Mucosa of rectum (tissue), 2 donors: ENCODE results near the gene HYCC1.
"Not testable (repeated sequence)": the region's sequence is repeated elsewhere in the genome, so short reads cannot be mapped to it uniquely, and the experiment has no call there.

Source experiments
- H3K27ac ChIP-seq, 2 donors: one replicate each; pipeline ENCODE4 v1.7.0; 2013; ENCODE audit warnings: inconsistent platforms in 2 of 2, low read depth in 2 of 2, low read length in 2 of 2
- H3K27me3 ChIP-seq, 2 donors: one replicate each; pipeline ENCODE4 v1.7.0; 2013; ENCODE audit warnings: low read length in 2 of 2; ENCODE audit not compliant: control insufficient read depth in 2 of 2, insufficient read depth in 2 of 2
- H3K36me3 ChIP-seq, 2 donors: one replicate each; pipeline ENCODE4 v1.7.0; 2013; ENCODE audit warnings: low read length in 2 of 2; ENCODE audit not compliant: control insufficient read depth in 2 of 2, insufficient read depth in 2 of 2
- H3K4me1 ChIP-seq, 2 donors: one replicate each; pipeline ENCODE4 v1.7.0; 2013; ENCODE audit warnings: low read length in 2 of 2, mild to moderate bottlenecking in 1 of 2; ENCODE audit not compliant: control insufficient read depth in 2 of 2, insufficient read depth in 2 of 2
- H3K4me3 ChIP-seq, 2 donors: one replicate each; pipeline ENCODE4 v1.7.0; 2013; ENCODE audit warnings: low read length in 2 of 2
- H3K9ac ChIP-seq, 2 donors: one replicate each; pipeline ENCODE4 v1.7.0; 2013; ENCODE audit warnings: low read length in 2 of 2, low read depth in 1 of 2, mild to moderate bottlenecking in 1 of 2
- H3K9me3 ChIP-seq, 2 donors: one replicate each; pipeline ENCODE4 v1.7.0; 2013; ENCODE audit warnings: low read length in 2 of 2; ENCODE audit not compliant: control insufficient read depth in 2 of 2
- donor health status: healthy.
- donor health status: Normal muscosa, but diverticular disease.

Gene HYCC1

GRCh38 chr7:23013715-23014649, at the start of gene HYCC1:
TSS of gene HYCC1 (minus strand) at chr7:23014130. CDS start at chr7:22991111, 23,019 bp downstream.
- Histone ChIP-seq H3K27ac (peak within 1 kb of the TSS; percentile 51 to 74), H3K9me3 (no peaks in the 10 kb centered on the region), H3K9ac (peak within 1 kb of the TSS; percentile 51 to 63), H3K4me3 (peak within 1 kb of the TSS; percentile 79 to 88), H3K4me1 (peaks cover 6 to 10% of the 10 kb centered on the region in 2 donors), H3K27me3 (peaks cover 0 to 11% of the 10 kb centered on the region in 2 donors), H3K36me3 (no peaks in the 10 kb centered on the region)

GRCh38 chr7:23062452-23062851, 48.5 kb upstream of the HYCC1 start:
- H3K4me3 ChIP-seq: no peak overlapping the region
- no peaks in the 10 kb centered on the region for H3K9me3 ChIP-seq
- no peaks in the 10 kb centered on the region for H3K36me3 ChIP-seq
- peaks cover 0 to 4% of the 10 kb centered on the region in 2 donors for H3K27me3 ChIP-seq
- no peak overlapping the region for H3K9ac ChIP-seq
- no peak overlapping the region for H3K27ac ChIP-seq
- no peaks in the 10 kb centered on the region for H3K4me1 ChIP-seq

DNA sequence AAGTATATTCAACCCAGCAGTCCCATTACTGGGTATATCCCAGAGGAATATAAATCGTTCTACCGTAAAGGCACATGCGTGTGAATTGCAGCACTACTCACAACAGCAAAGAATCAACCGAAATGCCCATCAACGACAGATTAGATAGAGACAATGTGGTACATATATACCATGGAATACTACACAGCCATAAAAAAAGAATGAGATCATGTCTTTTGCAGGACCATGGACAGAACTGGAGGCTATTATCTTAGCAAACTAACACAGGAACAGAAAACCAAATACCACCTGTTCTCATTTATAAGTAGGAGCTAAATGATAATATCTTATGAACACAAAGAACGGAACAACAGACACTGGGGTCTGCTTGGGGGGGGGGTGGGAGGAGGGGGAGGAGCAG, 47.4 kb upstream of the HYCC1 start:
- H3K27me3 ChIP-seq: peaks cover 0 to 3% of the 10 kb centered on the region in 2 donors

DNA sequence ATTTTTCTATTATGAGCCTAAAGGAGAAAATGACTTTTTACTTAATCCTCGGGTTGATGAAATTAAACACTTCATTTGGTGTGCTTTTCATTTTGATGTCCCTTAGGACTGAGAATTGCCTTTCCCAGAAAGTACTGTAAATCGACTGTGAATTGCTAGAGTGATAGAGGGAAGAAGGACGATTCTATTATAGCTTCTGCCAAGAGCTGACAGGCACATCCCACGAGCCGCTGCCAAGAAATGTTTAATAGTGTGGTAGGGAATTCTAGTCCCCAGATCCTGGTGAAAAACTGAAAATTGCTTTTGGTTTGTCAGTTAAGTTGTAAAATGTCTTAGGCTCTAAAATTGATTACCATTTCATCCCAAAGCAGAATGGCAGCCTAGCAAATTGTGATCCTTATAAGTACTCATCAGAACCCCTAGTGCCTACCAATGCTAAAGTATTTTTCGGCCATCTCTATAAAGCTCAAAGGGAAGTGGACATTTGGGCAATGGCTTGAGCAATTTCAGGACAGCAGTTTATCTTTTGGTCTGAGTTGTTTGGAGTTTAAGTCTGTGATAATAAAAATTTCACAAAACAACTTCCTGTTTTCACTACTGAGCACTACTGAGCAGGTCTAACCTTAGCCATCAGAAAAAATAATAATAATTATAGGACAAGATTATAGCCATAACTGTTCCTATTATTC, 44.6 kb upstream of the HYCC1 start:
- H3K36me3 ChIP-seq: no peaks in the 10 kb centered on the region
- H3K9me3 ChIP-seq: no peaks in the 10 kb centered on the region
- H3K4me3 ChIP-seq: no peak overlapping the region
- no peak overlapping the region for H3K27ac ChIP-seq
- H3K27me3 ChIP-seq: peaks cover 0 to 3% of the 10 kb centered on the region in 2 donors
- no peaks in the 10 kb centered on the region for H3K4me1 ChIP-seq
- no peak overlapping the region for H3K9ac ChIP-seq

More for the DNA sequence above, 47.4 kb upstream of the HYCC1 start:
- Histone ChIP-seq H3K9ac (no peak overlapping the region), H3K36me3 (no peaks in the 10 kb centered on the region), H3K9me3 (no peaks in the 10 kb centered on the region), H3K4me1 (no peaks in the 10 kb centered on the region), H3K4me3 (no peak overlapping the region), H3K27ac (no peak overlapping the region)

- H3K36me3 ChIP-seq: no peaks in the 10 kb centered on the region
- H3K4me3 ChIP-seq: no peak overlapping the region
- no peak overlapping the region for H3K27ac ChIP-seq
- no peaks in the 10 kb centered on the region for H3K4me1 ChIP-seq
- no peak overlapping the region for H3K9ac ChIP-seq
- peaks cover 0 to 3% of the 10 kb centered on the region in 2 donors for H3K27me3 ChIP-seq
- H3K9me3 ChIP-seq: no peaks in the 10 kb centered on the region
Measured at GRCh38 chr7:23055582-23056178, 41.8 kb upstream of the HYCC1 start.

GRCh38 chr7:23051124-23051485, 37.2 kb upstream of the HYCC1 start:
- H3K4me3 ChIP-seq, H3K9me3 ChIP-seq, H3K27me3 ChIP-seq, H3K9ac ChIP-seq, H3K4me1 ChIP-seq, H3K27ac ChIP-seq, H3K36me3 ChIP-seq: not testable (repeated sequence)

GRCh38 chr7:23046336-23046735, 32.4 kb upstream of the HYCC1 start:
- not testable (repeated sequence) for H3K36me3 ChIP-seq, H3K4me1 ChIP-seq, H3K9me3 ChIP-seq, H3K27me3 ChIP-seq, H3K4me3 ChIP-seq, H3K9ac ChIP-seq, H3K27ac ChIP-seq

GRCh38 chr7:23045086-23045485, 31.2 kb upstream of the HYCC1 start:
- H3K4me3 ChIP-seq, H3K27me3 ChIP-seq, H3K27ac ChIP-seq, H3K4me1 ChIP-seq, H3K9ac ChIP-seq, H3K36me3 ChIP-seq, H3K9me3 ChIP-seq: not testable (repeated sequence)

GRCh38 chr7:23044581-23044980, 30.7 kb upstream of the HYCC1 start:
- Histone ChIP-seq H3K4me3 (no peak overlapping the region), H3K27ac (no peak overlapping the region), H3K4me1 (no peaks in the 10 kb centered on the region), H3K36me3 (no peaks in the 10 kb centered on the region), H3K9ac (no peak overlapping the region), H3K9me3 (no peaks in the 10 kb centered on the region), H3K27me3 (no peaks in the 10 kb centered on the region)

- Histone ChIP-seq H3K9ac (no peak overlapping the region), H3K36me3 (no peaks in the 10 kb centered on the region), H3K4me1 (no peaks in the 10 kb centered on the region)
Measured at GRCh38 chr7:23043441-23043840, 29.5 kb upstream of the HYCC1 start.

More at GRCh38 chr7:23043441-23043840, 29.5 kb upstream of the HYCC1 start:
- Histone ChIP-seq H3K27me3 (no peaks in the 10 kb centered on the region), H3K4me3 (no peak overlapping the region), H3K27ac (no peak overlapping the region), H3K9me3 (no peaks in the 10 kb centered on the region)
